ENCODE results near the gene CRACDL. TPM values are rescaled to one million over a fixed set of nuclear protein-coding genes. Genes with fewer than 3 reads are reported as not detected.

Gene CRACDL
- total RNA-seq, 1 donor, result not detected

DNA sequence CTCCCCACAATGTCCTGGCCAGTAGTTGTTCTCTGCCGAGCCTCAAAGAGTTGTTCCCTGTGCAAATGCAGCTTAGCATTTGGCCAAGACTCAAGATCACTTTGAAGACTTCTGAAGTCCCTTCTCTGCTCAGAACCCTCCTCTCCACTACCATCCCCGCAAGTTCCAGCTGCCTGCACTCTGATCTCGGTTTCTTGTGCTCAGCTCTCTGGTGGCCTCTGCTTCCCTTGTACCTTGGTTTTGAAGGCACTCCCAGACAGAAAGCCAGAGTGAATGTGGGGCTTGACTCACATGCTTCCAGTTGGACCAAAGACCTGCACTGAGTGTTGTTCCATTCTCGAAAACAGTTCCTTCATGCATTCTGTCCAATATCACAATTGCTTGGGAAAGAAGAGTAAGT, 28.6 kb downstream of the CRACDL start:
- no peaks in the 10 kb centered on the region for H3K79me2 ChIP-seq (ENCODE audit: insufficient read depth, low read length)

GRCh38 chr2:98903767-98904485, 32.1 kb downstream of the CRACDL start:
- Histone ChIP-seq H3K79me2 (ENCODE audit: insufficient read depth, low read length) (no peaks in the 10 kb centered on the region), H3K36me3 (ENCODE audit: insufficient read depth, low read length) (no peaks in the 10 kb centered on the region), H3K4me3 (ENCODE audit: insufficient read depth, low read length) (no peak overlapping the region), H3K27ac (ENCODE audit: low read depth, low read length) (no peak overlapping the region), H3K27me3 (ENCODE audit: insufficient read depth, low read length) (no peaks in the 10 kb centered on the region), H4K20me1 (ENCODE audit: insufficient read depth, low read length) (no peaks in the 10 kb centered on the region), H3K4me2 (ENCODE audit: insufficient read depth, low read length) (no peak overlapping the region), H2AFZ (ENCODE audit: low read length) (no peak overlapping the region), H3K4me1 (ENCODE audit: insufficient read depth, low read length) (peaks cover 7% of the 10 kb centered on the region), H3K9me3 (ENCODE audit: low read depth, low read length) (no peaks in the 10 kb centered on the region)
- TF ChIP-seq CTCF (IDR thresholded peaks at IDR 0.05; ENCODE audit: extremely low read depth, low read depth, low read length), result no peak
- peak; percentile 76 for DNase-seq (ENCODE audit: insufficient read length, low spot score, missing footprints)

More for the DNA sequence above, 28.6 kb downstream of the CRACDL start:
- H3K36me3 ChIP-seq (ENCODE audit: insufficient read depth, low read length), result no peaks in the 10 kb centered on the region
- no peak overlapping the region for H3K27ac ChIP-seq (ENCODE audit: low read depth, low read length)
- H3K4me2 ChIP-seq (ENCODE audit: insufficient read depth, low read length), result no peak overlapping the region
- peaks cover 28% of the 10 kb centered on the region for H3K4me1 ChIP-seq (ENCODE audit: insufficient read depth, low read length)
- H4K20me1 ChIP-seq (ENCODE audit: insufficient read depth, low read length), result peaks cover 3% of the 10 kb centered on the region
- H3K27me3 ChIP-seq (ENCODE audit: insufficient read depth, low read length), result no peaks in the 10 kb centered on the region
- H2AFZ ChIP-seq (ENCODE audit: low read length), result no peak overlapping the region
- TF ChIP-seq CTCF (IDR thresholded peaks at IDR 0.05; ENCODE audit: extremely low read depth, low read depth, low read length), result no peak
- no peaks in the 10 kb centered on the region for H3K9me3 ChIP-seq (ENCODE audit: low read depth, low read length)
- H3K4me3 ChIP-seq (ENCODE audit: insufficient read depth, low read length), result no peak overlapping the region
- DNase-seq (ENCODE audit: insufficient read length, low spot score, missing footprints), result no peak

GRCh38 chr2:98903064-98903355, 33.0 kb downstream of the CRACDL start:
- H3K4me2 ChIP-seq (ENCODE audit: insufficient read depth, low read length), result no peak overlapping the region
- no peaks in the 10 kb centered on the region for H3K27me3 ChIP-seq (ENCODE audit: insufficient read depth, low read length)
- DNase-seq (ENCODE audit: insufficient read length, low spot score, missing footprints), result no peak
- H3K36me3 ChIP-seq (ENCODE audit: insufficient read depth, low read length), result no peaks in the 10 kb centered on the region
- H3K4me3 ChIP-seq (ENCODE audit: insufficient read depth, low read length), result no peak overlapping the region
- no peaks in the 10 kb centered on the region for H4K20me1 ChIP-seq (ENCODE audit: insufficient read depth, low read length)
- H3K9me3 ChIP-seq (ENCODE audit: low read depth, low read length), result no peaks in the 10 kb centered on the region
- H3K4me1 ChIP-seq (ENCODE audit: insufficient read depth, low read length), result no peaks in the 10 kb centered on the region
- H3K79me2 ChIP-seq (ENCODE audit: insufficient read depth, low read length), result no peaks in the 10 kb centered on the region
- TF ChIP-seq CTCF (IDR thresholded peaks at IDR 0.05; ENCODE audit: extremely low read depth, low read depth, low read length), result no peak
- no peak overlapping the region for H3K27ac ChIP-seq (ENCODE audit: low read depth, low read length)
- no peak overlapping the region for H2AFZ ChIP-seq (ENCODE audit: low read length)

- peak; percentile 73 for DNase-seq (ENCODE audit: insufficient read length, low spot score, missing footprints)
- Histone ChIP-seq H3K27ac (ENCODE audit: low read depth, low read length) (no peak overlapping the region), H3K79me2 (ENCODE audit: insufficient read depth, low read length) (no peaks in the 10 kb centered on the region), H3K4me1 (ENCODE audit: insufficient read depth, low read length) (no peaks in the 10 kb centered on the region), H4K20me1 (ENCODE audit: insufficient read depth, low read length) (no peaks in the 10 kb centered on the region), H2AFZ (ENCODE audit: low read length) (no peak overlapping the region), H3K9me3 (ENCODE audit: low read depth, low read length) (no peaks in the 10 kb centered on the region), H3K4me2 (ENCODE audit: insufficient read depth, low read length) (no peak overlapping the region), H3K27me3 (ENCODE audit: insufficient read depth, low read length) (no peaks in the 10 kb centered on the region), H3K36me3 (ENCODE audit: insufficient read depth, low read length) (no peaks in the 10 kb centered on the region), H3K4me3 (ENCODE audit: insufficient read depth, low read length) (no peak overlapping the region)
- TF ChIP-seq CTCF (IDR thresholded peaks at IDR 0.05; ENCODE audit: extremely low read depth, low read depth, low read length), result no peak
These were observed 33.6 kb downstream of the CRACDL start for GRCh38 chr2:98902209-98903063.

Measured in osteoblast (primary cell).